ENCODE data around the gene ACOT7. TPM values are rescaled to one million over a fixed set of nuclear protein-coding genes. Genes with fewer than 3 reads are reported as not detected.
A peak's percentile ranks its signal among the peaks of the same experiment; 100 is the strongest.

Gene ACOT7
- total RNA-seq, 1 donor from 2014 or later: 40.0 TPM

GRCh38 chr1:6274102-6274501 lies 119.5 kb downstream of the ACOT7 start:
- no peak for TF ChIP-seq CTCF (conservative IDR thresholded peaks at IDR 0.05)
- Mint-ChIP-seq H3K27ac (no peak overlapping the region), H3K4me3 (no peak overlapping the region), H3K27me3 (no peaks in the 10 kb centered on the region), H3K36me3 (no peaks in the 10 kb centered on the region), H3K4me1 (ENCODE audit: unreplicated experiment) (peaks cover 51% of the 10 kb centered on the region), H3K9me3 (no peaks in the 10 kb centered on the region)
- DNase-seq (ENCODE audit: extremely low spot score, unreplicated experiment): no peak

GRCh38 chr1:6273380-6273891 lies 120.1 kb downstream of the ACOT7 start:
- Mint-ChIP-seq H3K9me3 (no peaks in the 10 kb centered on the region), H3K4me1 (ENCODE audit: unreplicated experiment) (peaks cover 48% of the 10 kb centered on the region), H3K27ac (peak overlapping the region; percentile 39), H3K36me3 (no peaks in the 10 kb centered on the region), H3K27me3 (no peaks in the 10 kb centered on the region), H3K4me3 (no peak overlapping the region)
- no peak for TF ChIP-seq CTCF (conservative IDR thresholded peaks at IDR 0.05)
- no peak for DNase-seq (ENCODE audit: extremely low spot score, unreplicated experiment)

- Mint-ChIP-seq H3K4me3 (no peak overlapping the region), H3K9me3 (no peaks in the 10 kb centered on the region), H3K27me3 (no peaks in the 10 kb centered on the region), H3K27ac (no peak overlapping the region), H3K36me3 (no peaks in the 10 kb centered on the region), H3K4me1 (ENCODE audit: unreplicated experiment) (peaks cover 48% of the 10 kb centered on the region)
- peak; percentile 37 for TF ChIP-seq CTCF (conservative IDR thresholded peaks at IDR 0.05)
- DNase-seq (ENCODE audit: extremely low spot score, unreplicated experiment): no peak
Observed at GRCh38 chr1:6272868-6273267, 120.7 kb downstream of the ACOT7 start.

GRCh38 chr1:6272452-6272851 lies 121.1 kb downstream of the ACOT7 start:
- Mint-ChIP-seq H3K4me3 (no peak overlapping the region), H3K27me3 (no peaks in the 10 kb centered on the region), H3K36me3 (no peaks in the 10 kb centered on the region), H3K9me3 (no peaks in the 10 kb centered on the region), H3K27ac (no peak overlapping the region), H3K4me1 (ENCODE audit: unreplicated experiment) (peaks cover 47% of the 10 kb centered on the region)
- DNase-seq (ENCODE audit: extremely low spot score, unreplicated experiment): no peak
- TF ChIP-seq CTCF (conservative IDR thresholded peaks at IDR 0.05): no peak

- Mint-ChIP-seq H3K36me3 (no peaks in the 10 kb centered on the region), H3K27me3 (no peaks in the 10 kb centered on the region), H3K4me3 (no peak overlapping the region), H3K27ac (no peak overlapping the region), H3K4me1 (ENCODE audit: unreplicated experiment) (peaks cover 44% of the 10 kb centered on the region), H3K9me3 (no peaks in the 10 kb centered on the region)
- no peak for DNase-seq (ENCODE audit: extremely low spot score, unreplicated experiment)
- TF ChIP-seq CTCF (conservative IDR thresholded peaks at IDR 0.05): no peak
Observed at GRCh38 chr1:6271554-6271953, 122.0 kb downstream of the ACOT7 start.

- H3K4me3 Mint-ChIP-seq: no peak overlapping the region
- no peaks in the 10 kb centered on the region for H3K36me3 Mint-ChIP-seq
- H3K4me1 Mint-ChIP-seq (ENCODE audit: unreplicated experiment): peaks cover 41% of the 10 kb centered on the region
- TF ChIP-seq CTCF (conservative IDR thresholded peaks at IDR 0.05): no peak
- H3K27ac Mint-ChIP-seq: no peak overlapping the region
- no peaks in the 10 kb centered on the region for H3K27me3 Mint-ChIP-seq
- H3K9me3 Mint-ChIP-seq: no peaks in the 10 kb centered on the region
- DNase-seq (ENCODE audit: extremely low spot score, unreplicated experiment): no peak
Observed at GRCh38 chr1:6271006-6271405, 122.6 kb downstream of the ACOT7 start.

Measured in type B pancreatic cell (in vitro differentiated cells).